Measurements from ENCODE around the gene CKLF.
"Not testable (repeated sequence)": the region's sequence is repeated elsewhere in the genome, so short reads cannot be mapped to it uniquely, and the experiment has no call there.

The CKLF gene

GRCh38 chr16:66601471-66601870 lies 49.1 kb downstream of the CKLF start:
- DNase-seq, result no peak

GRCh38 chr16:66603537-66604375 lies 51.4 kb downstream of the CKLF start:
- peak; percentile 65 for DNase-seq

- peak; percentile 77 for DNase-seq
These were observed 52.2 kb downstream of the CKLF start, which contains the start of gene CMTM3 for GRCh38 chr16:66604376-66605176. TSS of gene CMTM3 (plus strand) at chr16:66604704. CDS start at chr16:66604806, 102 bp downstream.

GRCh38 chr16:66605177-66605978 lies 53.0 kb downstream of the CKLF start:
- peak; percentile 38 for DNase-seq

GRCh38 chr16:66605979-66606751 lies 53.8 kb downstream of the CKLF start:
- no peak for DNase-seq

GRCh38 chr16:66608241-66609138 lies 56.1 kb downstream of the CKLF start:
- peak; percentile 87 for DNase-seq

GRCh38 chr16:66609139-66609510 lies 56.7 kb downstream of the CKLF start:
- DNase-seq, result no peak

GRCh38 chr16:66610111-66610820 lies 57.9 kb downstream of the CKLF start:
- no peak for DNase-seq

- DNase-seq, result not testable (repeated sequence)
These were observed 59.5 kb downstream of the CKLF start for GRCh38 chr16:66611911-66612310.

- DNase-seq, result no peak
These were observed 60.0 kb downstream of the CKLF start for GRCh38 chr16:66612422-66612821.

GRCh38 chr16:66614161-66614802 lies 61.9 kb downstream of the CKLF start:
- no peak for DNase-seq
